Thoracic aorta endothelial cell (primary cell): ENCODE data around the gene CHKB. TPM values are rescaled to one million over a fixed set of nuclear protein-coding genes. Genes with fewer than 3 reads are reported as not detected.

ENCODE experiments used
- total RNA-seq: library from RNA; depleted of rRNA; stranded (reverse); fragments of >200 nt; gene quantifications from 2 replicates; pipeline ENCODE4 v1.2.3, GENCODE V29; 2012

Gene CHKB
- total RNA-seq, result 21.1 and 30.4 TPM in 2 replicates

GRCh38 chr22:50582493-50583293, at the start of gene CHKB:
Gene CHKB, minus strand, starts transcription at chr22:50582849. Its CDS starts 68 bp downstream, at chr22:50582781.

GRCh38 chr22:50627642-50628542, 45.2 kb upstream of the CHKB start, which contains the start of gene ARSA:
Gene ARSA, minus strand, starts transcription at chr22:50628152. Its CDS starts 373 bp downstream, at chr22:50627779.

GRCh38 chr22:50600538-50600937, 17.9 kb upstream of the CHKB start, which contains the start of gene MAPK8IP2:
Gene MAPK8IP2, plus strand, starts transcription at chr22:50600793. Its CDS starts 26 bp downstream, at chr22:50600819.

GRCh38 chr22:50577987-50578775, 4.5 kb downstream of the CHKB start, which contains the start of gene CPT1B:
Gene CPT1B, minus strand, starts transcription at chr22:50578427. Its CDS starts 512 bp downstream, at chr22:50577915.

GRCh38 chr22:50562523-50563412, 19.9 kb downstream of the CHKB start, which contains the start of gene SYCE3:
Gene SYCE3, minus strand, starts transcription at chr22:50562919. Its CDS starts 6,514 bp downstream, at chr22:50556405.

GRCh38 chr22:50545522-50546325, 36.9 kb downstream of the CHKB start, which contains the start of gene KLHDC7B:
Gene KLHDC7B, plus strand, starts transcription at chr22:50545899. Its CDS starts 345 bp downstream, at chr22:50546244.

GRCh38 chr22:50529897-50530579, 52.6 kb downstream of the CHKB start, which contains the start of gene TYMP:
Gene TYMP, minus strand, starts transcription at chr22:50530012. Its CDS starts 303 bp downstream, at chr22:50529709.

Other genes with a start within 250 kb of the CHKB start
- gene PPP6R2, start 239.5 kb downstream of the CHKB start, total RNA-seq, result 47.9 and 48.7 TPM in 2 replicates
- 47.6 and 55.6 TPM in 2 replicates for gene SBF1, start 107.8 kb downstream of the CHKB start, total RNA-seq
- 0.36 and 0.40 TPM in 2 replicates for gene ADM2, start 101.3 kb downstream of the CHKB start, total RNA-seq
- not detected in 2 replicates for gene MIOX, start 96.0 kb downstream of the CHKB start, total RNA-seq
- 31.5 and 40.1 TPM in 2 replicates for gene LMF2, start 75.1 kb downstream of the CHKB start, total RNA-seq
- 33.2 and 40.8 TPM in 2 replicates for gene NCAPH2, start 74.6 kb downstream of the CHKB start, total RNA-seq
- 2.0 and 2.4 TPM in 2 replicates for gene SCO2, start 57.3 kb downstream of the CHKB start, total RNA-seq
- 4.4 and 6.0 TPM in 2 replicates for gene TYMP, start 52.8 kb downstream of the CHKB start, total RNA-seq
- not detected in 2 replicates for gene KLHDC7B, start 37.0 kb downstream of the CHKB start, total RNA-seq
- not detected in 2 replicates for gene SYCE3, start 19.9 kb downstream of the CHKB start, total RNA-seq
- 1.6 and 2.1 TPM in 2 replicates for gene CPT1B, start 4.4 kb downstream of the CHKB start, total RNA-seq
- gene MAPK8IP2, start 17.9 kb upstream of the CHKB start, total RNA-seq, result 0.13 and 0.14 TPM in 2 replicates
- 14.8 and 18.7 TPM in 2 replicates for gene ARSA, start 45.3 kb upstream of the CHKB start, total RNA-seq
- 36.4 and 54.3 TPM in 2 replicates for gene SHANK3, start 90.0 kb upstream of the CHKB start, total RNA-seq
- gene ACR, start 155.4 kb upstream of the CHKB start, total RNA-seq, result 0.80 and 0.93 TPM in 2 replicates
- 10.6 and 12.2 TPM in 2 replicates for gene RABL2B, start 200.8 kb upstream of the CHKB start, total RNA-seq